ENCODE measurements around the gene IL21R.

IL21R gene

DNA sequence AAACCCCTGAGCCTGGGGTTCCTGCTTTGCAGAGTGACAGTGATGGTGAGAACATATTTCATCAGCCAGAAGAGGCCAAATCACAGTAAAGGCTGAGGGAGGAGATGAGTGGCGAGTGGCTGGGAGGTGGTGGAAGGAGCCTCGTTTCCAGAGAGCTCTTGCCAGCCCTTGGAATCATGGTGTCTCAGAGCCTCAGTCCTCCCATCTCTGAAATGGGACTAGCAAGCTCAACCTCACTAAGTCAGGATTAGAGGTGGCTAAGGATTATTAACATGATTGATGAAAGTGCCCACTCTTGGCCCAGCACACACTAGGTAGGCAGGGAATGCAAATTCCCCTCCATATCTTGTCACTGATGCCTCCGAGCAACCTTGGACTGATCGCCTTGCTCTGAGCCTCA, 45.2 kb upstream of the IL21R start:
- Histone ChIP-seq H3K9me3 (ENCODE audit: control insufficient read depth, insufficient read depth, low read depth, low read length) (no peaks in the 10 kb centered on the region), H3K4me1 (ENCODE audit: control insufficient read depth, insufficient read depth, low read length) (no peaks in the 10 kb centered on the region), H3K4me3 (ENCODE audit: low read depth, low read length) (no peak overlapping the region), H3K27ac (ENCODE audit: extremely low read depth, low read depth, low read length) (no peak overlapping the region), H3K36me3 (ENCODE audit: control insufficient read depth in 2 of 2, insufficient read depth in 1 of 2, low read length in 2 of 2) (peaks cover 0 to 27% of the 10 kb centered on the region in 2 experiments; a peak in 1 of 3 replicates)
- ChIA-PET CTCF (interaction anchor here (0.5 to 2.0 kb wide), 4 partner anchors 11 to 122 kb away, joined by 3 to 5 read pairs (median 4); no protein-coding TSS in a partner anchor), POLR2A (no interaction called here)
- TF ChIP-seq SALL2 (tag by site-specific recombination; IDR thresholded peaks at IDR 0.05; ENCODE audit: borderline replicate concordance) (no peak), ZFP3 (tag by site-specific recombination; IDR thresholded peaks at IDR 0.05; ENCODE audit: low read depth) (no peak), ZBTB7A (tag by site-specific recombination; IDR thresholded peaks at IDR 0.05; ENCODE audit: low read depth) (no peak), ZNF596 (tag by site-specific recombination; IDR thresholded peaks at IDR 0.05) (no peak), ZNF837 (tag by site-specific recombination; IDR thresholded peaks at IDR 0.05) (no peak), KLF9 (tag by site-specific recombination; IDR thresholded peaks at IDR 0.05; ENCODE audit: low read depth) (no peak), BCL11A (tag by site-specific recombination; IDR thresholded peaks at IDR 0.05; ENCODE audit: low read depth) (no peak), ZNF214 (tag by site-specific recombination; IDR thresholded peaks at IDR 0.05; ENCODE audit: borderline replicate concordance) (no peak)

DNA sequence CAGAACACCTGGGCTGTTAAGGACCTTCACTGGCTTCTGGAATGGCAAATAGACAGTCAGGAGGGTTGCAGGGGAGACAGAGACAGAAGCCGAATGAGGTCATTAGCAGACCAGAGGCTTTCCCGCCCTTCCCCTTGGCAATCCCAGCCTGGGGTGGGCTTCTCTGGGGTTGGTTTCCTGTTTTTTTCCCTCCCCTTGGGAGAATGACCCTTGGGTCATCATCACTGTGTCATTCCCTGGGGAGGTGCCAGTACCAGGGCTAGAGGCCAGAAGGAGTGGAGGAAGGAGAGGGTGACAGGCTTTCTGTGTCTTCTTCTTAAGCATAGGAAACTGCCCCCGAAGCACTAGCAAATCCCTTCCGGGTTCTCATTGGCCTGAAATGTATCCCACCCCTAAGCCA, 42.9 kb upstream of the IL21R start:
- TF ChIP-seq ZNF132 (tag by site-specific recombination; IDR thresholded peaks at IDR 0.05; ENCODE audit: borderline replicate concordance) (no peak), ZNF629 (tag by site-specific recombination; IDR thresholded peaks at IDR 0.05) (no peak), MZF1 (tag by site-specific recombination; IDR thresholded peaks at IDR 0.05; ENCODE audit: borderline replicate concordance) (no peak), YY2 (tag by site-specific recombination; IDR thresholded peaks at IDR 0.05) (no peak), ZNF664 (tag by site-specific recombination; IDR thresholded peaks at IDR 0.05) (no peak), ZNF2 (tag by site-specific recombination; IDR thresholded peaks at IDR 0.05) (no peak), ZNF423 (tag by site-specific recombination; IDR thresholded peaks at IDR 0.05) (no peak)
- TF ChIP-seq, protein P1, sequence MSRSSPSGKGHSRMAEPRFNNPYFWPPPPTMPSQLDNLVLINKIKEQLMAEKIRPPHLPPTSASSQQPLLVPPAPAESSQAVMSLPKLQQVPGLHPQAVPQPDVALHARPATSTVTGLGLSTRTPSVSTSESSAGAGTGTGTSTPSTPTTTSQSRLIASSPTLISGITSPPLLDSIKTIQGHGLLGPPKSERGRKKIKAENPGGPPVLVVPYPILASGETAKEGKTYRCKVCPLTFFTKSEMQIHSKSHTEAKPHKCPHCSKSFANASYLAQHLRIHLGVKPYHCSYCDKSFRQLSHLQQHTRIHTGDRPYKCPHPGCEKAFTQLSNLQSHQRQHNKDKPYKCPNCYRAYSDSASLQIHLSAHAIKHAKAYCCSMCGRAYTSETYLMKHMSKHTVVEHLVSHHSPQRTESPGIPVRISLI (tag by site-specific recombination; IDR thresholded peaks at IDR 0.05): no peak
- H3K4me3 ChIP-seq (ENCODE audit: low read depth, low read length): no peak overlapping the region
- ChIA-PET POLR2A (no interaction called here), CTCF (interaction anchor here (0.7 kb wide), 1 partner anchor 10 kb away, joined by 4 read pairs; no protein-coding TSS in a partner anchor)
- no peaks in the 10 kb centered on the region for H3K4me1 ChIP-seq (ENCODE audit: control insufficient read depth, insufficient read depth, low read length)
- no peaks in the 10 kb centered on the region for H3K9me3 ChIP-seq (ENCODE audit: control insufficient read depth, insufficient read depth, low read depth, low read length)
- no peak overlapping the region for H3K27ac ChIP-seq (ENCODE audit: extremely low read depth, low read depth, low read length)
- H3K36me3 ChIP-seq (ENCODE audit: control insufficient read depth in 2 of 2, insufficient read depth in 1 of 2, low read length in 2 of 2): peaks cover 0 to 22% of the 10 kb centered on the region in 2 experiments; a peak in 1 of 3 replicates

DNA sequence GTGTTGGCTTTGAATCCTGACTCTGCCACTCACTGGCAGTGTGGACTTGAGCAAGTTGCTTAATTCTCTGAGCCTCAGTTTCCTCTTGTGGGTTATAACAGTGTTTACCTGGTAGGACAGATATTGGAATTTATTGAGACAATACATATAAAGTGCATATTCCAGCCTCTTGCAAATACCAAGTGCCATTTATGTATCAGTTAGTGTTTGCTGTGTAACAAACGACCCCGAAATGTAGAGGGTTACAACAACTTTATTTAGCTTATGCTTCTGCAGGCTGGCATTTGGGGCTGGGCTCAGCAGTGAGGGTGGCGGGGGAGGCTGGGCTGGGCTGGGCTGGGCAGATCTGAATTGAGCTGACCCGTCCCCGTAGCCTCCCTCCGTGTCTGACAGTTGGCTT, 42.4 kb upstream of the IL21R start:
- POLR2A ChIA-PET: no interaction called here
- no peak overlapping the region for H3K27ac ChIP-seq (ENCODE audit: extremely low read depth, low read depth, low read length)
- peaks cover 0 to 17% of the 10 kb centered on the region in 2 experiments; a peak in 1 of 3 replicates for H3K36me3 ChIP-seq (ENCODE audit: control insufficient read depth in 2 of 2, insufficient read depth in 1 of 2, low read length in 2 of 2)
- CTCF ChIA-PET: interaction anchor here (0.7 kb wide), 1 partner anchor 9 kb away, joined by 4 read pairs; no protein-coding TSS in a partner anchor
- no peaks in the 10 kb centered on the region for H3K4me1 ChIP-seq (ENCODE audit: control insufficient read depth, insufficient read depth, low read length)
- H3K4me3 ChIP-seq (ENCODE audit: low read depth, low read length): no peak overlapping the region
- H3K9me3 ChIP-seq (ENCODE audit: control insufficient read depth, insufficient read depth, low read depth, low read length): no peaks in the 10 kb centered on the region
- TF ChIP-seq ZNF48 (tag by site-specific recombination; IDR thresholded peaks at IDR 0.05) (no peak), TRIM28 (IDR thresholded peaks at IDR 0.05; ENCODE audit: borderline replicate concordance, low read length) (no peak), ZNF654 (tag by site-specific recombination; IDR thresholded peaks at IDR 0.05; ENCODE audit: low read depth) (no peak), ZNF341 (tag by site-specific recombination; IDR thresholded peaks at IDR 0.05; ENCODE audit: low read depth) (no peak), SETDB1 (IDR thresholded peaks at IDR 0.05; ENCODE audit: insufficient read length, low read length) (no peak)
- TF ChIP-seq, protein P2, sequence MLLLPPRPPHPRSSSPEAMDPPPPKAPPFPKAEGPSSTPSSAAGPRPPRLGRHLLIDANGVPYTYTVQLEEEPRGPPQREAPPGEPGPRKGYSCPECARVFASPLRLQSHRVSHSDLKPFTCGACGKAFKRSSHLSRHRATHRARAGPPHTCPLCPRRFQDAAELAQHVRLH (tag by site-specific recombination; IDR thresholded peaks at IDR 0.05): no peak
- TF ChIP-seq, protein P3, sequence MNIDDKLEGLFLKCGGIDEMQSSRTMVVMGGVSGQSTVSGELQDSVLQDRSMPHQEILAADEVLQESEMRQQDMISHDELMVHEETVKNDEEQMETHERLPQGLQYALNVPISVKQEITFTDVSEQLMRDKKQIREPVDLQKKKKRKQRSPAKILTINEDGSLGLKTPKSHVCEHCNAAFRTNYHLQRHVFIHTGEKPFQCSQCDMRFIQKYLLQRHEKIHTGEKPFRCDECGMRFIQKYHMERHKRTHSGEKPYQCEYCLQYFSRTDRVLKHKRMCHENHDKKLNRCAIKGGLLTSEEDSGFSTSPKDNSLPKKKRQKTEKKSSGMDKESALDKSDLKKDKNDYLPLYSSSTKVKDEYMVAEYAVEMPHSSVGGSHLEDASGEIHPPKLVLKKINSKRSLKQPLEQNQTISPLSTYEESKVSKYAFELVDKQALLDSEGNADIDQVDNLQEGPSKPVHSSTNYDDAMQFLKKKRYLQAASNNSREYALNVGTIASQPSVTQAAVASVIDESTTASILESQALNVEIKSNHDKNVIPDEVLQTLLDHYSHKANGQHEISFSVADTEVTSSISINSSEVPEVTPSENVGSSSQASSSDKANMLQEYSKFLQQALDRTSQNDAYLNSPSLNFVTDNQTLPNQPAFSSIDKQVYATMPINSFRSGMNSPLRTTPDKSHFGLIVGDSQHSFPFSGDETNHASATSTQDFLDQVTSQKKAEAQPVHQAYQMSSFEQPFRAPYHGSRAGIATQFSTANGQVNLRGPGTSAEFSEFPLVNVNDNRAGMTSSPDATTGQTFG (tag by site-specific recombination; IDR thresholded peaks at IDR 0.05; ENCODE audit: borderline replicate concordance): no peak
- TF ChIP-seq, protein P4, sequence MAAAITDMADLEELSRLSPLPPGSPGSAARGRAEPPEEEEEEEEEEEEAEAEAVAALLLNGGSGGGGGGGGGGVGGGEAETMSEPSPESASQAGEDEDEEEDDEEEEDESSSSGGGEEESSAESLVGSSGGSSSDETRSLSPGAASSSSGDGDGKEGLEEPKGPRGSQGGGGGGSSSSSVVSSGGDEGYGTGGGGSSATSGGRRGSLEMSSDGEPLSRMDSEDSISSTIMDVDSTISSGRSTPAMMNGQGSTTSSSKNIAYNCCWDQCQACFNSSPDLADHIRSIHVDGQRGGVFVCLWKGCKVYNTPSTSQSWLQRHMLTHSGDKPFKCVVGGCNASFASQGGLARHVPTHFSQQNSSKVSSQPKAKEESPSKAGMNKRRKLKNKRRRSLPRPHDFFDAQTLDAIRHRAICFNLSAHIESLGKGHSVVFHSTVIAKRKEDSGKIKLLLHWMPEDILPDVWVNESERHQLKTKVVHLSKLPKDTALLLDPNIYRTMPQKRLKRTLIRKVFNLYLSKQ (tag by site-specific recombination; IDR thresholded peaks at IDR 0.05; ENCODE audit: borderline replicate concordance): no peak

Measured in HEK293 (cell line).